ENCODE data around the gene SLC6A12. TPM values are rescaled to one million over a fixed set of nuclear protein-coding genes. Genes with fewer than 3 reads are reported as not detected.
A peak's percentile ranks its signal among the peaks of the same experiment; 100 is the strongest.

SLC6A12 gene
- total and polyA plus RNA-seq, 11 donors = 0.11 to 3.8 (median 0.86) TPM; not detected in 1

GRCh38 chr12:181921-182320 lies 32.0 kb downstream of the SLC6A12 start:
- Histone ChIP-seq H3K36me3 (no peaks in the 10 kb centered on the region), H3K4me1 (peaks cover 11 to 63% (median 47%) of the 10 kb centered on the region in 12 donors), H3K27me3 (no peaks in the 10 kb centered on the region), H3K9me3 (no peaks in the 10 kb centered on the region), H3K27ac (peak overlapping the region; percentile 12 to 86 (median 70)), H3K4me3 (peak overlapping the region in 11 of 12 donors; percentile 7 to 45 (median 27))
- DNase-seq (peak in 1 of 5 donors; percentile 67), ATAC-seq (peak in 1 of 4 donors; percentile 4)
- TF ChIP-seq CTCF (IDR thresholded peaks at IDR 0.05) = no peak
- no peak for TF ChIP-seq POLR2A (IDR thresholded peaks at IDR 0.05)
- intact Hi-C loops (cut with DNase I) = no loop called here
- WGBS, 4 donors = 40 to 65% (median 60%) methylated on average over 9 to 17 of the region's 17 CpGs

GRCh38 chr12:180445-180844 lies 33.5 kb downstream of the SLC6A12 start:
- Histone ChIP-seq H3K36me3 (no peaks in the 10 kb centered on the region), H3K4me1 (peaks cover 22 to 76% (median 62%) of the 10 kb centered on the region in 12 donors), H3K27ac (peak overlapping the region in 11 of 12 donors; percentile 57 to 86 (median 79)), H3K9me3 (no peaks in the 10 kb centered on the region), H3K4me3 (peak overlapping the region in 7 of 12 donors; percentile 8 to 45 (median 33)), H3K27me3 (no peaks in the 10 kb centered on the region)
- DNase-seq (peak; percentile 63 to 75 (median 68)), ATAC-seq (peak in 3 of 4 donors; percentile 10 to 66 (median 15))
- WGBS, 4 donors = 38 to 60% (median 45%) methylated on average over 8 of the region's 8 CpGs
- intact Hi-C loops (cut with DNase I) = no loop called here
- TF ChIP-seq CTCF (IDR thresholded peaks at IDR 0.05) = no peak
- no peak for TF ChIP-seq POLR2A (IDR thresholded peaks at IDR 0.05)

GRCh38 chr12:179885-180284 lies 34.1 kb downstream of the SLC6A12 start:
- intact Hi-C loops (cut with DNase I) = no loop called here
- no peaks in the 10 kb centered on the region for H3K9me3 ChIP-seq
- TF ChIP-seq POLR2A (IDR thresholded peaks at IDR 0.05) (no peak), CTCF (IDR thresholded peaks at IDR 0.05) (no peak)
- 61 to 76% (median 63%) methylated on average over 2 to 5 of the region's 5 CpGs for WGBS, 4 donors
- peak overlapping the region in 2 of 12 donors; percentile 9 to 14 for H3K4me3 ChIP-seq
- peak overlapping the region; percentile 21 to 85 (median 77) for H3K27ac ChIP-seq
- DNase-seq (peak in 1 of 5 donors; percentile 14), ATAC-seq (no peak)
- no peaks in the 10 kb centered on the region for H3K27me3 ChIP-seq
- no peaks in the 10 kb centered on the region for H3K36me3 ChIP-seq
- H3K4me1 ChIP-seq = peaks cover 22 to 76% (median 67%) of the 10 kb centered on the region in 12 donors

GRCh38 chr12:179131-179884 lies 34.6 kb downstream of the SLC6A12 start:
- no peaks in the 10 kb centered on the region for H3K27me3 ChIP-seq
- H3K27ac ChIP-seq = peak overlapping the region; percentile 50 to 85 (median 77)
- H3K4me3 ChIP-seq = peak overlapping the region in 1 of 12 donors; percentile 16
- DNase-seq (peak; percentile 43 to 67 (median 61)), ATAC-seq (peak in 2 of 4 donors; percentile 6 to 38)
- no peaks in the 10 kb centered on the region for H3K36me3 ChIP-seq
- 37 to 57% (median 48%) methylated on average over 11 of the region's 11 CpGs for whole genome bisulfite sequencing, 4 donors
- H3K4me1 ChIP-seq = peaks cover 22 to 82% (median 73%) of the 10 kb centered on the region in 12 donors
- H3K9me3 ChIP-seq = no peaks in the 10 kb centered on the region
- intact Hi-C loops (cut with DNase I) = no loop called here
- TF ChIP-seq POLR2A (IDR thresholded peaks at IDR 0.05) = no peak
- no peak for TF ChIP-seq CTCF (IDR thresholded peaks at IDR 0.05)

All from heart left ventricle (tissue), 16 donors.